Thymus (tissue), 11 donors: Measurements from ENCODE around the gene IL1RL1. TPM values are rescaled to one million over a fixed set of nuclear protein-coding genes. Genes with fewer than 3 reads are reported as not detected.

Experiments used
- DNase-seq, 9 donors: peaks; one replicate each; pipeline ENCODE4 v3.0.0-alpha.2; 2013; ENCODE audit warnings: low spot score in 9 of 9, low read depth in 6 of 9, missing footprints in 1 of 9
- H3K27ac ChIP-seq, 2 donors: one replicate each; pipeline ENCODE4 v1.5.1; 2013; ENCODE audit warnings: control low read depth in 1 of 2, low read depth in 1 of 2, low read length in 1 of 2, mild to moderate bottlenecking in 1 of 2, moderate library complexity in 1 of 2
- H3K27me3 ChIP-seq, 2 donors: one replicate each; pipeline ENCODE4 v1.5.1; 2013; ENCODE audit warnings: low read length in 1 of 2; ENCODE audit not compliant: control insufficient read depth in 2 of 2, insufficient read depth in 1 of 2
- H3K36me3 ChIP-seq, 2 donors: one replicate each; pipeline ENCODE4 v1.5.1; 2013; ENCODE audit warnings: low read length in 1 of 2, mild to moderate bottlenecking in 1 of 2, moderate library complexity in 1 of 2; ENCODE audit not compliant: control insufficient read depth in 2 of 2, insufficient read depth in 2 of 2
- H3K4me1 ChIP-seq, 2 donors: one replicate each; pipeline ENCODE4 v1.5.1; 2013; ENCODE audit warnings: low read length in 2 of 2; ENCODE audit not compliant: control insufficient read depth in 2 of 2, insufficient read depth in 2 of 2
- H3K4me3 ChIP-seq, 2 donors: one replicate each; pipeline ENCODE4 v1.5.1; 2013; ENCODE audit warnings: low read length in 2 of 2, control low read depth in 1 of 2, mild to moderate bottlenecking in 1 of 2
- H3K9me3 ChIP-seq, 2 donors: one replicate each; pipeline ENCODE4 v1.5.1; 2013; ENCODE audit warnings: low read length in 1 of 2, mild to moderate bottlenecking in 1 of 2; ENCODE audit not compliant: control insufficient read depth in 2 of 2, insufficient read depth in 1 of 2
- WGBS: extraction: QIAGEN DNeasy Blood & Tissue Kit; methylation state at CpG from one replicate; pipeline ENCODE4 v1.1.7; 2013; 5-methylcytosine and 5-hydroxymethylcytosine counted together
- polyA plus RNA-seq: library from polyadenylated mRNA; stranded (reverse); fragments of 200-250 nt; gene quantifications from one replicate; pipeline ENCODE4 v1.2.3, GENCODE V29; 2013
- total RNA-seq: library from RNA; stranded (reverse); fragments of 120-200 nt; gene quantifications from one replicate; pipeline ENCODE4 v1.2.4, GENCODE V29; 2013
- donor health status: healthy.

Gene IL1RL1
- total and polyA plus RNA-seq, 2 donors, result 1.1 to 2.3 TPM

DNA sequence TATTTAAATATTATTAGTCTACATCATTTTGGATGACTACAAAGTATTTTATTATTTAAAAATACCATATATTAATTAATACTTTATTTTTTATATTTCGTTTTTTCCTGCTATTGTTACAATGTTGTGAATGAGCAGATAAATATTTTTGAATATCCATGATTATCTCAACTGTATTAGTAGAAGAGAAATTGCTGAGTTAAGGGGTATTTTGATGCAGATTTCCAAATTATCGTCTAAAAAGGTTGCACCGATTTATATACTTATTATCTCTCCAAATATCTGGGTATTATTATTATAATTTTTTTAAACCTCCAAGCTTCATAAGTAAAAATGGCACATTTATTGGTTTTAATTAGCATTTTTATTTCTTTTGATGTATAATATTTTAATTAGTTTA lies 8.9 kb upstream of the IL1RL1 start:
- DNase-seq, result no peak
- 95% methylated on average over 3 of the region's 3 CpGs for WGBS
- H3K27ac ChIP-seq, result no peak overlapping the region
- peaks cover 0 to 3% of the 10 kb centered on the region in 2 donors for H3K4me1 ChIP-seq
- H3K36me3 ChIP-seq, result no peaks in the 10 kb centered on the region
- H3K27me3 ChIP-seq, result no peaks in the 10 kb centered on the region
- H3K9me3 ChIP-seq, result no peaks in the 10 kb centered on the region
- H3K4me3 ChIP-seq, result no peak overlapping the region

DNA sequence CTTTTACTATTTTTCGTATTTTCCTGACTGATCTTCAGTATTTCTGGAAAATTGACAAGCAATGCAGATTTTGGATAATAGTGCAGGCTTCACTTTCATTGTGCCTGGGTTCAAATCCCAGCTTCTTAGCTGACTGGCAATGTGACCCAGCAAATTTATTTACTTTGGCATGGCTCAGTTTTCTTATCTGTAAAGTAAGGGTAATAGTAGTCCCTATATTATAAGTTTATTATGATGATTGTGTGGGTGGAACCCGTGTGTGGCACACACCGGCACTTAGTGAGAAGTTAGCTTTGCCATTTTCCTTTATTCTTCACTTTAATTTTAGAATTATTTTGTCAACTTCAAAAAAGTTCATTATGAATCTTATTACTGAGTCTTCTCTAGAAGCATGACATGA lies 7.8 kb upstream of the IL1RL1 start:
- WGBS, result 97% methylated on average over 3 of the region's 3 CpGs
- H3K36me3 ChIP-seq, result no peaks in the 10 kb centered on the region
- no peak for DNase-seq
- H3K4me3 ChIP-seq, result no peak overlapping the region
- H3K9me3 ChIP-seq, result no peaks in the 10 kb centered on the region
- H3K27ac ChIP-seq, result no peak overlapping the region
- H3K27me3 ChIP-seq, result no peaks in the 10 kb centered on the region
- H3K4me1 ChIP-seq, result peaks cover 0 to 3% of the 10 kb centered on the region in 2 donors

DNA sequence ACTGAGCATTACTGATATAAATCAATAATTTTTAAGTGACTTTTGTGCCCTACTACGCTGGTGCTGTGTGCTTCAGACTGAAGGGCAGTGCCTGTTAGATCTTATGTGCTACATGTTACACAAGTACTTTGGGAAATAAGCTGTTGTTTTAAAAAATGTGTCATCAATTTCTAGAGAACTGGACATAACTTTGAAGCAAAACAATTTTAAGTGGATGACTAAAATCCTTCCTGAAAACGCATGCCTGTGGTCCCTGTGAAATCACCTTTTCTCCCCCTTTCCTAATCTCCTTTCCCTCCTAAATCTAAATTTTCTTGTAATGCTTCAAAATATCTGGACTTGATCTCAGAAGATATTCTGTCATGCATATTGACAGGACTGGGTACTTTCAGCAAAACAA lies 7.1 kb upstream of the IL1RL1 start:
- H3K4me1 ChIP-seq, result peaks cover 0 to 3% of the 10 kb centered on the region in 2 donors
- no peaks in the 10 kb centered on the region for H3K27me3 ChIP-seq
- H3K36me3 ChIP-seq, result no peaks in the 10 kb centered on the region
- no peak overlapping the region for H3K27ac ChIP-seq
- 88% methylated on average over 2 of the region's 2 CpGs for WGBS
- no peak overlapping the region for H3K4me3 ChIP-seq
- no peaks in the 10 kb centered on the region for H3K9me3 ChIP-seq
- no peak for DNase-seq

DNA sequence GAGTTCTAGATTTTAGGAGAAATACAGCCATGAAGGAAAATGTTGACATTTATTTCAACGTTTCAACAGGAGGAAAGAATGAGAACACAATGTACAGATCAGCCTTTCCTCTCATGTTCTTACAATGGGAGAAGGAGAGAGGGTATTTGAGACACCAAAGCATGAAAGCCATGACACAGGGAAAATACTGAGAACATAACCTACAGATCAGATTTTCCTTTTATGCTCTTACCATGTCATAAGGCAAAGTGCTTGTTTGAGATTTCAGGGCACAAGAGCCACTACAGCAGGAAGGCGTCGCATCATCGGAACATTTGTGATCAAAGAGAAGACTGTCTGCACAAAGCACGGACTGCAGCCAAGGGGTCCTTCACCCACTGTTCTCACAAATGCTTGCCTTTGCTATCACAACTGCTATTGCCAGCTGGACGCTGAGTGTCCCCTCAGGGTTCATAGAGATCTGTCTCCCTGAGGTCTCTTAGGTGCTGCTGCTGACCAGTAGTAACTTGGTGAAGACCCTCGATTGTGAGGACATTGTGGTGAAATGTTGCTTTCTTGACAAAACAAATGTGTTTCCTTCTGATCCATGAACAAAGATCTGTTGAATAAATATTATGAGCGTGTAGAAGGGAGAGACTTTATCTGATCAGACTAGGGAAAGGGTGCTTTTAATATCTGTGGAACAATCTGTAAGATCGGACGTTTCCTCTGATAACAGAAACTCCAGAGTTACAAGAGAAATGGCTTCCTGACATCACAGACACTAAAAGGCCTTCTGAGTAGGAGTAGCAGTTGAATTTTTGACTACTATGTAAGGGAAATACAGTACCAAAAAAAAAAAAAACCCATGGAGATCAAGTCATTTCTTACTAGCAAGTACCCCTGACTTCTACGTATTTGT lies 6.4 kb upstream of the IL1RL1 start:
- no peak overlapping the region for H3K27ac ChIP-seq
- 67% methylated on average over 11 of the region's 11 CpGs for WGBS
- H3K4me3 ChIP-seq, result no peak overlapping the region
- peaks cover 0 to 3% of the 10 kb centered on the region in 2 donors for H3K4me1 ChIP-seq
- no peak for DNase-seq
- H3K36me3 ChIP-seq, result no peaks in the 10 kb centered on the region
- H3K27me3 ChIP-seq, result no peaks in the 10 kb centered on the region
- H3K9me3 ChIP-seq, result no peaks in the 10 kb centered on the region

DNA sequence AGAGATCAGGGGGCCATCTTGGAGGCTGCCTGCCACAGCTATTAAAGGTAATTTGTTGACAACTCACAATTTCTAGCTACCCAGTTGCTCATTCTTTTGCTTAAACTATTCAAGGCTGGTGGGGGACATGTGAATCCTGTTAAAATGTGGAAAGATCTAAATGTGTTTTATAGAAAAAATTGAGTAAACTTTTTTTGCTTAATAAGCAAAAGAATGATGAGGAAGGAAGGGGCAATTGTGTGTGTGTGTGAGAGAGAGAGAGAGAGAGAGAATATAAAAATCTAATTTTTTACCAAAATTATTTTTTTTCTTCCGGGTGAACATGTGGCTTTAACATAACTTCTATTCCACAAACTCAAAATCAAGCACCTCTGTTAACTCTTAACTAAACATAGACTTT lies 5.2 kb upstream of the IL1RL1 start:
- Histone ChIP-seq H3K27ac (no peak overlapping the region), H3K27me3 (no peaks in the 10 kb centered on the region), H3K36me3 (no peaks in the 10 kb centered on the region), H3K4me3 (no peak overlapping the region), H3K9me3 (no peaks in the 10 kb centered on the region), H3K4me1 (peaks cover 0 to 3% of the 10 kb centered on the region in 2 donors)
- 67% methylated on average over 1 of the region's 1 CpG for WGBS
- no peak for DNase-seq

DNA sequence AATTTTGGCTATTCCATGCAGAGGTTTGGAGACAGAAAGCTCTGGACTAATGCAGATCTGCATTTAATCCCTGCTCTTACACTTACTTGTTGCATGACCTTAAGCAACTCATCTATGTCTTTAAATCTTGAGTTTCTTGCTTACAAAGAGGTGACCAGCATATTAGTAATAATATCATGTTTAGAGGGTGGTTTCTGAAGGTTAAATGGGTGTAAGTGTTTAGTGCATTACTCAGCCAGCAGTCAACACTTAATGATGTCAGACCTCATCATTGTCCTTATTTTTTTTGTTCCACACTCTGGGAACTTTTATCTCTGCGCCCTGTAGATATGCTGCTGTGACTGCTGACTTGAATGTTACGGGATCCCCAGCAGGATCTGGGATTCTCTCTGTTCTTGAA lies 1.7 kb downstream of the IL1RL1 start:
- H3K4me3 ChIP-seq, result no peak overlapping the region
- DNase-seq, result no peak
- H3K36me3 ChIP-seq, result no peaks in the 10 kb centered on the region
- H3K9me3 ChIP-seq, result no peaks in the 10 kb centered on the region
- no peaks in the 10 kb centered on the region for H3K27me3 ChIP-seq
- 96% methylated on average over 2 of the region's 2 CpGs for WGBS
- H3K4me1 ChIP-seq, result peaks cover 0 to 3% of the 10 kb centered on the region in 2 donors
- H3K27ac ChIP-seq, result no peak overlapping the region

DNA sequence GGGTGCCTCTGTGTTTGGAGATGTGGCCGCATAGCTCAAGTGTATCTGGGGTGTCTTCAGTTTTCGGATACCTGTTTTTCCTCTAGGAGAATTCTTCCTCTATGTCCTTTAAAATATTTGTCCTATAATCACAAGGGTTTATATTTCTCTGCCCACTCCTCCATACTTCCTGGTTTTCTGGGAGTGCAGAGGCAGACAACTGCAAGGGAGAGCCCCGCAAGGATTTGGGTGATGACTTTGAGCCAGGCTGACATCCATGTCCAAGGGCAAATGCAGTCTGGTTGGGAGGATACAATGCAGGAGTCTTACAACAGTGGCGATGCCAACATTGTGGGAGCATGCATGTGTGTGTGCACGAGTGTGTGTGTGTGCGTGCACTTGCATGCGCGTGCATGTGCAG lies 2.1 kb downstream of the IL1RL1 start:
- Histone ChIP-seq H3K27ac (no peak overlapping the region), H3K27me3 (no peaks in the 10 kb centered on the region), H3K9me3 (no peaks in the 10 kb centered on the region), H3K4me1 (peaks cover 0 to 3% of the 10 kb centered on the region in 2 donors), H3K36me3 (no peaks in the 10 kb centered on the region), H3K4me3 (no peak overlapping the region)
- no peak for DNase-seq
- WGBS, result 93% methylated on average over 8 of the region's 8 CpGs

DNA sequence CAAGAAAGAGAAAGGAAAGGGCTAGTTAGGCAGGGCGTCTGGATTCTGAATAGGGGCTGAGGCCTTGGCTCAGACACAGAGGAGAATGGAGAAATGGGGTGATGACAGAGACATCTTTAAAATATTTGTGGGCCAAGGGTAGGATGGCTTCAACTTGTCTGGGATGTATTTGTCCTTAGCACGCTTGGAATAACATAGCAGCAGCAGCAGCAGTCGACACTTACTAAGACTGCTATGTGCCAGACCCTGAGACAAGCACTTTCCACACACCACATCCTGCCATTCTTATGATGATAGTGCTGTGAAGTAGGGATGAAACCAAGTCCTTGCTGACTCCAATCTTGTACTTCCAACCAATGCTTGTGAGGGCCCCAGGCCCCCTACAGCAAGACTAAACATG lies 2.6 kb downstream of the IL1RL1 start:
- WGBS, result 94% methylated on average over 3 of the region's 3 CpGs
- no peak for DNase-seq
- no peak overlapping the region for H3K4me3 ChIP-seq
- no peaks in the 10 kb centered on the region for H3K36me3 ChIP-seq
- H3K9me3 ChIP-seq, result no peaks in the 10 kb centered on the region
- no peak overlapping the region for H3K27ac ChIP-seq
- H3K27me3 ChIP-seq, result no peaks in the 10 kb centered on the region
- peaks cover 0 to 3% of the 10 kb centered on the region in 2 donors for H3K4me1 ChIP-seq

DNA sequence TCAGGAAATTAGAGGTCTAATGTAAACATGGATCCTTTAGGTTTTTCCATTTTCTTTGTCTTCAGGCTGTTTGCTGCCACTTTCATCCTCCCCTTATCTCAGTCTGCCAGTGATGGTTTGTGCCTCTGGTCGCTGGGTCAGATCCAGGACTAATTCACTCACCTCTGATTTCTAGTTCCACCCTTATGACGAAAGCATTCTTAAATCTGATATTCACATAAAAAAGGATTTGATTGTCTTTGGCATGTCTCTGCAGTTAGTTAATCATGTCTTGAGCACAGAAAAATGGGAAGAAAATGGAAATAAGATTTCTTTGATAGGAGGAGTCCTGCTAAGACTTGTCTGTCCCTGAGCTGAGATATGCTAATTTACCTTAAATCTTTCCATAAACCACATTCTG lies 4.6 kb downstream of the IL1RL1 start:
- peaks cover 0 to 3% of the 10 kb centered on the region in 2 donors for H3K4me1 ChIP-seq
- no peaks in the 10 kb centered on the region for H3K36me3 ChIP-seq
- no peak overlapping the region for H3K27ac ChIP-seq
- DNase-seq, result no peak
- H3K9me3 ChIP-seq, result no peaks in the 10 kb centered on the region
- WGBS, result 79% methylated on average over 2 of the region's 2 CpGs
- H3K27me3 ChIP-seq, result no peaks in the 10 kb centered on the region
- H3K4me3 ChIP-seq, result no peak overlapping the region
